ENCODE measurements around the gene TSPAN9. TPM values are rescaled to one million over a fixed set of nuclear protein-coding genes. Genes with fewer than 3 reads are reported as not detected.

The TSPAN9 gene
- total and polyA plus RNA-seq, 9 of the 15 experiments (the other 6 are each of a cell fraction or from before 2014, with no cell fraction given), result 0.23 to 2.1 (median 0.60) TPM; not detected in 2

- TF ChIP-seq CREB3L1 (IDR thresholded peaks at IDR 0.05; ENCODE audit: borderline replicate concordance, low read depth), result no peak
- no peak for TF ChIP-seq ETS1 (conservative IDR thresholded peaks at IDR 0.05; ENCODE audit: control insufficient read depth, low read depth, low read length)
- TF ChIP-seq THRB (CRISPR knock-in tag; conservative IDR thresholded peaks at IDR 0.05), result no peak
These were observed 249.9 kb downstream of the TSPAN9 start (continued) for GRCh38 chr12:3326850-3327780.

GRCh38 chr12:3328081-3328480 is 250.9 kb downstream of the TSPAN9 start:
- ChIA-PET CTCF (ENCODE audit: low intra/inter-chr PET ratio) (no interaction called here), POLR2A (interaction anchor here (0.6 kb wide), 1 partner anchor 677 kb away, joined by 3 read pairs; no protein-coding TSS in a partner anchor)
- 0% methylated on average over 4 of the region's 4 CpGs for WGBS (ENCODE audit: insufficient coverage, low coverage, missing lambda C conversion rate)
- H3K4me3 ChIP-seq, result no peak overlapping the region
- DNase-seq (ENCODE audit: extremely low read depth in 1 of 4, low spot score in 3 of 4) (no peak), ATAC-seq (no peak), FAIRE-seq (no peak)
- no peak overlapping the region for H3K4me2 ChIP-seq (ENCODE audit: insufficient read depth, low read length)
- no peaks in the 10 kb centered on the region for H3K9me1 ChIP-seq (ENCODE audit: control insufficient read depth, insufficient read depth, low read length)
- H3K36me3 ChIP-seq (ENCODE audit: control insufficient read depth, insufficient read depth, low read length), result no peaks in the 10 kb centered on the region
- no peaks in the 10 kb centered on the region for H4K20me1 ChIP-seq (replicated peaks; ENCODE audit: control insufficient read depth, insufficient read depth, low read length)
- no peaks in the 10 kb centered on the region for H3K79me2 ChIP-seq (ENCODE audit: control insufficient read depth, insufficient read depth, low read length)
- no peak overlapping the region for H3K9ac ChIP-seq (ENCODE audit: insufficient read depth in 1 of 2, low read depth in 2 of 2, low read length in 2 of 2)
- no peak overlapping the region for H3K27ac ChIP-seq (ENCODE audit: extremely low read depth, low read depth, low read length)
- no peaks in the 10 kb centered on the region for H3K9me3 ChIP-seq (replicated peaks; ENCODE audit: control insufficient read depth, insufficient read depth, low read depth, low read length)
- H2AFZ ChIP-seq (ENCODE audit: low read depth, low read length), result no peak overlapping the region
- peaks cover 0 to 10% of the 10 kb centered on the region in 2 experiments; a peak in 1 of 5 replicates for H3K27me3 ChIP-seq (ENCODE audit: control insufficient read depth in 2 of 2, insufficient read depth in 2 of 2, low read length in 2 of 2)
- H3K4me1 ChIP-seq (replicated peaks in 1 of 2; ENCODE audit: control insufficient read depth in 2 of 2, insufficient read depth in 2 of 2, low read length in 2 of 2), result no peaks in the 10 kb centered on the region
- in situ Hi-C loops (cut with MboI), result no loop called here
- no TSS peak for BruUV-seq (replicated peaks)
- intact Hi-C loops (cut with micrococcal nuclease), result no loop called here
- no peak for TF ChIP-seq PCBP2 (IDR thresholded peaks at IDR 0.05; ENCODE audit: low read depth, low read length, poor library complexity, severe bottlenecking)
- TF ChIP-seq YBX1 (IDR thresholded peaks at IDR 0.05), result no peak
- TF ChIP-seq BRF2 (IDR thresholded peaks at IDR 0.05; ENCODE audit: borderline replicate concordance, insufficient read depth, insufficient read length), result no peak
- no peak for TF ChIP-seq CBX2 (IDR thresholded peaks at IDR 0.05; ENCODE audit: insufficient read depth, low read length, poor library complexity, severe bottlenecking)
- no peak for TF ChIP-seq CTCF (IDR thresholded peaks at IDR 0.05 in 2 of 3, conservative IDR thresholded peaks at IDR 0.05 in 1 of 3; ENCODE audit: insufficient read depth in 2 of 3, low read depth in 1 of 3, low read length in 3 of 3)
- no peak for TF ChIP-seq ZFX (CRISPR knock-in tag; IDR thresholded peaks at IDR 0.05)
- TF ChIP-seq STAT5B (CRISPR knock-in tag; IDR thresholded peaks at IDR 0.05), result no peak
- no peak for TF ChIP-seq CBFA2T3 (IDR thresholded peaks at IDR 0.05)

Data from K562 (cell line).